Spleen (tissue), 11 donors: Measurements from ENCODE around the gene KIF26B. TPM values are rescaled to one million over a fixed set of nuclear protein-coding genes. Genes with fewer than 3 reads are reported as not detected.

Experiments used
- DNase-seq: peaks from one replicate; pipeline ENCODE4 v3.0.0-alpha.2; 2020
- H3K27ac ChIP-seq, 8 donors: fragments of 200-600 bp; sonication (generic) in 7 of 8; 1 replicate in 4 of 8; 2 replicates in 4 of 8; pipeline versions ENCODE4 v1.5.0 to v1.8.0; 2016 to 2021; ENCODE audit warnings: inconsistent platforms in 4 of 8, mild to moderate bottlenecking in 4 of 8, moderate library complexity in 1 of 8
- H3K27me3 ChIP-seq, 7 donors: fragments of 200-600 bp; sonication (generic) in 6 of 7; replicated peaks in 1 of 7; 1 replicate in 4 of 7; 2 replicates in 3 of 7; pipeline versions ENCODE4 v1.5.0 to v1.8.0; 2016 to 2021; ENCODE audit warnings: inconsistent platforms in 3 of 7, mild to moderate bottlenecking in 1 of 7
- H3K36me3 ChIP-seq, 6 donors: fragments of 200-600 bp; sonication (generic) in 5 of 6; 1 replicate in 4 of 6; 2 replicates in 2 of 6; pipeline versions ENCODE4 v1.5.0 to v1.8.0; 2016 to 2021; ENCODE audit warnings: inconsistent platforms in 2 of 6
- H3K4me1 ChIP-seq, 6 donors: fragments of 200-600 bp; sonication (generic) in 5 of 6; 1 replicate in 3 of 6; 2 replicates in 3 of 6; pipeline versions ENCODE4 v1.5.0 to v1.8.0; 2016 to 2021; ENCODE audit warnings: inconsistent platforms in 3 of 6
- H3K4me3 ChIP-seq, 8 donors: fragments of 200-600 bp; sonication (generic) in 7 of 8; 1 replicate in 4 of 8; 2 replicates in 4 of 8; pipeline versions ENCODE4 v1.5.0 to v1.8.0; 2016 to 2021; ENCODE audit warnings: inconsistent platforms in 4 of 8, mild to moderate bottlenecking in 4 of 8, moderate library complexity in 2 of 8
- H3K9me3 ChIP-seq, 8 donors: fragments of 200-600 bp; sonication (generic) in 7 of 8; 1 replicate in 4 of 8; 2 replicates in 4 of 8; pipeline versions ENCODE4 v1.5.0 to v1.8.0; 2016 to 2021; ENCODE audit warnings: inconsistent platforms in 4 of 8
- POLR2A ChIP-seq, 3 donors: fragments of 450-650 bp; IDR thresholded peaks; one replicate each; pipeline ENCODE4 v1.5.1; 2017; ENCODE audit warnings: antibody characterized with exemption in 3 of 3, mild to moderate bottlenecking in 1 of 3
- POLR2AphosphoS5 ChIP-seq, 3 donors: sonication (generic); formaldehyde crosslinking; IDR thresholded peaks; one replicate each; pipeline ENCODE4 v1.5.1; 2017; ENCODE audit warnings: antibody characterized with exemption in 3 of 3
- WGBS, 5 donors: extraction: QIAGEN DNeasy Blood & Tissue Kit in 3 of 5; methylation state at CpG; one replicate each; pipeline versions ENCODE4 v1.1.5 to v1.1.7; 2013 to 2018; 5-methylcytosine and 5-hydroxymethylcytosine counted together
- intact Hi-C: fragments of 100-400 bp; cut with DNase I; formaldehyde crosslinking; loops from one replicate; pipeline ENCODE4 v1.15.0; 2023; ENCODE audit warnings: low total_unique reads
- polyA plus RNA-seq, 3 donors: library from polyadenylated mRNA; stranded (reverse); fragments of 200-250 nt; gene quantifications; one replicate each; pipeline ENCODE4 v1.2.1, GENCODE V29; 2013
- total RNA-seq, 7 donors: library from RNA; depleted of rRNA in 3 of 7; stranded (reverse); fragments of >200 nt in 3 of 7; fragmentation: NEBNext Ultra II Directional in 4 of 7; extraction: Animal tissue kit (Norgen Biotek cat#: 25700) in 4 of 7; gene quantifications; one replicate each; pipeline versions ENCODE4 v1.1.0 to v1.2.1, GENCODE V29; 2016 to 2021
- TF ChIP-seq, protein P1 (sequence below), 11 experiments: fragments of 200-600 bp in 7 of 11; fragments of 450-650 bp in 4 of 11; sonication (generic) in 4 of 11; IDR thresholded peaks in 8 of 11; conservative IDR thresholded peaks in 3 of 11; 1 replicate in 7 of 11; 2 replicates in 4 of 11; pipeline versions ENCODE4 v1.4.0 to v1.8.0; 2016 to 2021; ENCODE audit warnings: antibody characterized with exemption in 11 of 11, inconsistent platforms in 4 of 11, mild to moderate bottlenecking in 1 of 11
- donor health status: healthy with polysubstance abuse.
- donor health status: DM: no; HTN: no; CAD: no; lungs with moderate emphysema.
- donor health status: DM: no; HTN: no; CAD: no.
- donor health status: Bipolar disorder and iron deficiency.
- donor health status: healthy.
- donor health status: DM: no; HTN: no; CAD: no.
- donor health status: DM: yes; HTN: yes; CAD: no.

Gene KIF26B
- total and polyA plus RNA-seq, 10 donors: 0.07 to 4.5 (median 0.60) TPM; not detected in 1

DNA sequence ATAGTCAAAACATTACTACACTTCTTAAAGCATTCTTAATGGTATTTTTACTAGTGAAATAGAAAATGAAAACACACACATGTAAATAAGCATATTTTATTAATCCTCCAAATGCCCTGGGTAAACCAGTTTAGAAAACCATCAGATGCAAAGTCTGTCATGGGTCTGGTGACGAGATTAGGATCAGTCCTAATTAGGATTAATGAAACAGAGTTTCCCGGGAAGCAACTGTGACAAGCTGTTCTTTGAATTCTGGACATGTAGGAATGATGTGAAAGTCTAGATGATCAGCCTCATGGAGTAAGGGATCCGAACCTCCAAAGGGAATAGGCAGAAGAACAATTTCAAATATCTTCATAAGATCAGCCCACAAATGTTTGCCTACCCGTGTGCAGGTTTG, 250.2 kb downstream of the KIF26B start:
- intact Hi-C loops: no loop called here
- WGBS, 5 donors: 76 to 90% (median 82%) methylated on average over 4 of the region's 4 CpGs
- TF ChIP-seq, protein P1, sequence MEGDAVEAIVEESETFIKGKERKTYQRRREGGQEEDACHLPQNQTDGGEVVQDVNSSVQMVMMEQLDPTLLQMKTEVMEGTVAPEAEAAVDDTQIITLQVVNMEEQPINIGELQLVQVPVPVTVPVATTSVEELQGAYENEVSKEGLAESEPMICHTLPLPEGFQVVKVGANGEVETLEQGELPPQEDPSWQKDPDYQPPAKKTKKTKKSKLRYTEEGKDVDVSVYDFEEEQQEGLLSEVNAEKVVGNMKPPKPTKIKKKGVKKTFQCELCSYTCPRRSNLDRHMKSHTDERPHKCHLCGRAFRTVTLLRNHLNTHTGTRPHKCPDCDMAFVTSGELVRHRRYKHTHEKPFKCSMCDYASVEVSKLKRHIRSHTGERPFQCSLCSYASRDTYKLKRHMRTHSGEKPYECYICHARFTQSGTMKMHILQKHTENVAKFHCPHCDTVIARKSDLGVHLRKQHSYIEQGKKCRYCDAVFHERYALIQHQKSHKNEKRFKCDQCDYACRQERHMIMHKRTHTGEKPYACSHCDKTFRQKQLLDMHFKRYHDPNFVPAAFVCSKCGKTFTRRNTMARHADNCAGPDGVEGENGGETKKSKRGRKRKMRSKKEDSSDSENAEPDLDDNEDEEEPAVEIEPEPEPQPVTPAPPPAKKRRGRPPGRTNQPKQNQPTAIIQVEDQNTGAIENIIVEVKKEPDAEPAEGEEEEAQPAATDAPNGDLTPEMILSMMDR (IDR thresholded peaks at IDR 0.05 in 8 of 11, conservative IDR thresholded peaks at IDR 0.05 in 3 of 11): no peak
- TF ChIP-seq POLR2AphosphoS5 (IDR thresholded peaks at IDR 0.05): no peak
- TF ChIP-seq POLR2A (IDR thresholded peaks at IDR 0.05): no peak

GRCh38 chr1:245406426-245406825, 251.6 kb downstream of the KIF26B start:
- DNase-seq: no peak
- no peak overlapping the region for H3K4me3 ChIP-seq
- no peaks in the 10 kb centered on the region for H3K4me1 ChIP-seq
- intact Hi-C loops: no loop called here
- H3K9me3 ChIP-seq: no peaks in the 10 kb centered on the region
- no peaks in the 10 kb centered on the region for H3K27me3 ChIP-seq
- 88 to 98% (median 94%) methylated on average over 2 of the region's 2 CpGs for WGBS, 5 donors
- H3K27ac ChIP-seq: no peak overlapping the region
- H3K36me3 ChIP-seq: no peaks in the 10 kb centered on the region
- TF ChIP-seq, protein P1 (IDR thresholded peaks at IDR 0.05 in 8 of 11, conservative IDR thresholded peaks at IDR 0.05 in 3 of 11): no peak
- no peak for TF ChIP-seq POLR2A (IDR thresholded peaks at IDR 0.05)
- TF ChIP-seq POLR2AphosphoS5 (IDR thresholded peaks at IDR 0.05): no peak

More for the DNA sequence above, 250.2 kb downstream of the KIF26B start:
- Histone ChIP-seq H3K4me1 (no peaks in the 10 kb centered on the region), H3K4me3 (no peak overlapping the region), H3K27ac (no peak overlapping the region), H3K36me3 (no peaks in the 10 kb centered on the region), H3K9me3 (no peaks in the 10 kb centered on the region), H3K27me3 (no peaks in the 10 kb centered on the region)
- DNase-seq: no peak

DNA sequence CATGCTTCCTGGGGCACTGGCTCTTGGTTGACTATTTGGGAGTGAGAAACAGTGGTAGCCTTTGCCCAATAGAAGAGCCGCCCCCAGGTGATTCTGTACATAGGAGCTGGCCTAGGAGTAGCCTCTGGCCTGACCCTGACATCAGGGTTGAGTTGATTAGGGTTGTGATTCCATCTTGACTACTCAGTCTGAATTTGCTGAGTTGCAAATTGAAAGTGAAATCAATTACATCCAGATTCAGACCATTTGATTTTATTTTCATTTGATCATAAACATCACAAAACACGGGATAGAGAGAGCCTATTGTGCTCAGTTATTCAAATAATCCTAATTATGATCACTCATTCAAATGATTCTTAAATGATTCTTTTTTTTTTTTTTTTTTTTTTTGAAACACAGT, 253.2 kb downstream of the KIF26B start:
- no peaks in the 10 kb centered on the region for H3K4me1 ChIP-seq
- TF ChIP-seq, protein P1 (IDR thresholded peaks at IDR 0.05 in 8 of 11, conservative IDR thresholded peaks at IDR 0.05 in 3 of 11): no peak
- TF ChIP-seq POLR2AphosphoS5 (IDR thresholded peaks at IDR 0.05): no peak
- TF ChIP-seq POLR2A (IDR thresholded peaks at IDR 0.05): no peak
- WGBS, 5 donors: 83 to 94% (median 92%) methylated on average over 2 of the region's 2 CpGs

GRCh38 chr1:245409341-245410195, 254.8 kb downstream of the KIF26B start:
- no peak for DNase-seq
- Histone ChIP-seq H3K27ac (no peak overlapping the region), H3K9me3 (no peaks in the 10 kb centered on the region), H3K4me1 (no peaks in the 10 kb centered on the region), H3K36me3 (no peaks in the 10 kb centered on the region), H3K27me3 (no peaks in the 10 kb centered on the region), H3K4me3 (no peak overlapping the region)
- WGBS, 5 donors: 77 to 84% (median 77%) methylated on average over 9 of the region's 9 CpGs
- intact Hi-C loops: no loop called here
- TF ChIP-seq POLR2AphosphoS5 (IDR thresholded peaks at IDR 0.05) (no peak), POLR2A (IDR thresholded peaks at IDR 0.05) (no peak)
- TF ChIP-seq, protein P1 (IDR thresholded peaks at IDR 0.05 in 8 of 11, conservative IDR thresholded peaks at IDR 0.05 in 3 of 11): no peak

More for the DNA sequence above, 253.2 kb downstream of the KIF26B start:
- Histone ChIP-seq H3K9me3 (no peaks in the 10 kb centered on the region), H3K36me3 (no peaks in the 10 kb centered on the region), H3K4me3 (no peak overlapping the region), H3K27me3 (no peaks in the 10 kb centered on the region), H3K27ac (no peak overlapping the region)
- no peak for DNase-seq
- intact Hi-C loops: no loop called here
